ENCODE results near the gene AVEN.

The AVEN gene

DNA sequence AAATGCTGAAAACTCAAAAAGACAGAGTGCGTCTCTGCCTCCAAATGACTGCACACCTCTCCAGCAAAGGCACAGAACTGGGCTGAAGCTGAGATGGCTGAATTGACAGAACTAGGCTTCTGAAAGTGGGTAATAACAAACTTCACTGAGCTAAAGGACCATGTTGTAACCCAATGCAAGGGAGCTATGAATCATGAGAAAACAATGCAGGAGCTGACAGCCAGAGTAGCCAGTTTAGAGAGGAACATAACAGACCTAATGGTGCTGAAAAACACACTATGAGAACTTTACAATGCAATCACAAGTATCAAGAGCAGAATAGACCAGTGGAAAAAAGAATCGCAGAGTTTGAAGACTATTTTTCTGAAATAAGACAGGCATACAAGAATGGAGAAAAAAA, 10.1 kb upstream of the AVEN start:
- H2BK5ac ChIP-seq (ENCODE audit: low read depth, low read length, poor library complexity), result no peak overlapping the region
- no peak overlapping the region for H3K23ac ChIP-seq (ENCODE audit: low read length)
- no peak overlapping the region for H3K4me2 ChIP-seq (ENCODE audit: low read length)
- no peaks in the 10 kb centered on the region for H3K79me1 ChIP-seq (ENCODE audit: low read length)
- H4K8ac ChIP-seq (ENCODE audit: low read depth, low read length), result no peak overlapping the region
- H3K9me3 ChIP-seq (ENCODE audit: insufficient read depth, low read depth, low read length), result no peaks in the 10 kb centered on the region
- no peak overlapping the region for H4K91ac ChIP-seq (ENCODE audit: low read depth, low read length)
- no peak overlapping the region for H3K9ac ChIP-seq (ENCODE audit: low read length)
- H3K4me1 ChIP-seq (ENCODE audit: control insufficient read depth in 1 of 2, insufficient read depth in 2 of 2, low read length in 2 of 2), result peaks cover 10 to 16% of the 10 kb centered on the region in 2 experiments
- H2BK12ac ChIP-seq (ENCODE audit: low read length), result no peak overlapping the region
- H4K12ac ChIP-seq (ENCODE audit: low read depth, low read length), result no peak overlapping the region
- peak overlapping the region; percentile 13 for H3K27ac ChIP-seq (ENCODE audit: low read depth, low read length)
- peak; percentile 60 to 87 for DNase-seq
- no peak overlapping the region for H3K4me3 ChIP-seq (ENCODE audit: low read depth, low read length)
- no peak overlapping the region for H3K14ac ChIP-seq (ENCODE audit: low read length)
- H3K36me3 ChIP-seq (ENCODE audit: control insufficient read depth in 1 of 2, insufficient read depth in 2 of 2, low read length in 2 of 2), result no peaks in the 10 kb centered on the region
- H2AK5ac ChIP-seq (ENCODE audit: low read length), result no peak overlapping the region
- WGBS (ENCODE audit: extremely low coverage, insufficient coverage, insufficient read length), result no CpG with 5 or more reads among the region's 2 CpGs
- no peak overlapping the region for H3K4ac ChIP-seq (ENCODE audit: low read depth, low read length)
- no peak overlapping the region for H2BK120ac ChIP-seq (ENCODE audit: insufficient read depth, low read length, poor library complexity)
- no peaks in the 10 kb centered on the region for H3K27me3 ChIP-seq (ENCODE audit: insufficient read depth, low read length)
- no peak overlapping the region for H3K18ac ChIP-seq (ENCODE audit: low read length)
- no peak overlapping the region for H2AFZ ChIP-seq (ENCODE audit: insufficient read depth, low read length, poor library complexity)
- H3K79me2 ChIP-seq (ENCODE audit: control insufficient read depth, insufficient read depth, low read length, poor library complexity), result no peaks in the 10 kb centered on the region

GRCh38 chr15:34047893-34048775, 9.1 kb upstream of the AVEN start:
- peak overlapping the region; percentile 61 for H3K27ac ChIP-seq (ENCODE audit: low read depth, low read length)
- H3K9me3 ChIP-seq (ENCODE audit: insufficient read depth, low read depth, low read length), result no peaks in the 10 kb centered on the region
- peak overlapping the region; percentile 9 for H2AK5ac ChIP-seq (ENCODE audit: low read length)
- no CpG with 5 or more reads among the region's 10 CpGs for WGBS (ENCODE audit: extremely low coverage, insufficient coverage, insufficient read length)
- H3K4me1 ChIP-seq (ENCODE audit: control insufficient read depth in 1 of 2, insufficient read depth in 2 of 2, low read length in 2 of 2), result peaks cover 10 to 19% of the 10 kb centered on the region in 2 experiments
- no peak overlapping the region for H3K14ac ChIP-seq (ENCODE audit: low read length)
- H3K79me2 ChIP-seq (ENCODE audit: control insufficient read depth, insufficient read depth, low read length, poor library complexity), result no peaks in the 10 kb centered on the region
- no peak overlapping the region for H3K4ac ChIP-seq (ENCODE audit: low read depth, low read length)
- H2BK5ac ChIP-seq (ENCODE audit: low read depth, low read length, poor library complexity), result peak overlapping the region; percentile 57
- peak; percentile 58 to 64 for DNase-seq
- H3K9ac ChIP-seq (ENCODE audit: low read length), result no peak overlapping the region
- H4K91ac ChIP-seq (ENCODE audit: low read depth, low read length), result peak overlapping the region; percentile 42
- H2BK12ac ChIP-seq (ENCODE audit: low read length), result no peak overlapping the region
- H3K79me1 ChIP-seq (ENCODE audit: low read length), result no peaks in the 10 kb centered on the region
- H3K27me3 ChIP-seq (ENCODE audit: insufficient read depth, low read length), result no peaks in the 10 kb centered on the region
- H2BK120ac ChIP-seq (ENCODE audit: insufficient read depth, low read length, poor library complexity), result peak overlapping the region; percentile 14
- no peak overlapping the region for H3K4me3 ChIP-seq (ENCODE audit: low read depth, low read length)
- H3K23ac ChIP-seq (ENCODE audit: low read length), result no peak overlapping the region
- H4K8ac ChIP-seq (ENCODE audit: low read depth, low read length), result no peak overlapping the region
- no peak overlapping the region for H2AFZ ChIP-seq (ENCODE audit: insufficient read depth, low read length, poor library complexity)
- no peaks in the 10 kb centered on the region for H3K36me3 ChIP-seq (ENCODE audit: control insufficient read depth in 1 of 2, insufficient read depth in 2 of 2, low read length in 2 of 2)
- no peak overlapping the region for H3K4me2 ChIP-seq (ENCODE audit: low read length)
- no peak overlapping the region for H4K12ac ChIP-seq (ENCODE audit: low read depth, low read length)
- no peak overlapping the region for H3K18ac ChIP-seq (ENCODE audit: low read length)

DNA sequence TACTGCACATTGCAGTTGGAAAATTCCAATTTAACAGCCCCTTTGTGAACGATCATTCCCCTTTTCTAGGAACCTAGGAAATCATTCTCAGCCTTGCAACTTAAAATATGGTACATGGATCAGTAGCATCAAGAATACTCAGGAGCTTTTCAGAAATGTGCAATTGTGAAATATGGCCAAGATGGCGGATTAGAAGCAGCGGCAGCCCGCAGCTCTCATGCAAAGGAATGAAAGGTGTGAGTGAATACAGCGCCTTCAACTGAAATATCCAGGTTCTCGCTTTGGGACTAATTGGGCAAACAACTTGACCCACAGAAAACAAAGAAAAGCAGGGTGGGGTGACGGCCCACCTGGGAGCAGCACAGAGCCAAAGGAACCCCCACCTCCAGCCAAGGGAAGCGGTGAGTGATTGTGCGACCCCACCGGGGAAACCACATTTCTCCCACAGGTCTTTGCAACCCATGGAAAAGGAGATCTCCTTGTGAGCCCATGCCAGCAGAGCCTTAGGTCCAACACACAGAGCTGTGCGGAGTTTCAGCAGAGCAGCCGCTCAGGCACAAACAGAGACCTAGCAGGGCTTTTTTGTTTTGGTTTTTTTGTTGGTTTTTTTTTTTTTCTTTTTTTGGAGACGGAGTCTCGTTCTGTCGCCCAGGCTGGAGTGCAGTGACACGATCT, 7.6 kb upstream of the AVEN start:
- peak overlapping the region; percentile 17 for H2BK12ac ChIP-seq (ENCODE audit: low read length)
- H3K9me3 ChIP-seq (ENCODE audit: insufficient read depth, low read depth, low read length), result no peaks in the 10 kb centered on the region
- H3K79me1 ChIP-seq (ENCODE audit: low read length), result no peaks in the 10 kb centered on the region
- H3K27me3 ChIP-seq (ENCODE audit: insufficient read depth, low read length), result no peaks in the 10 kb centered on the region
- H2BK120ac ChIP-seq (ENCODE audit: insufficient read depth, low read length, poor library complexity), result peak overlapping the region; percentile 62
- no peak overlapping the region for H3K4ac ChIP-seq (ENCODE audit: low read depth, low read length)
- H3K23ac ChIP-seq (ENCODE audit: low read length), result no peak overlapping the region
- no peak overlapping the region for H3K4me3 ChIP-seq (ENCODE audit: low read depth, low read length)
- H3K9ac ChIP-seq (ENCODE audit: low read length), result no peak overlapping the region
- no peak overlapping the region for H3K18ac ChIP-seq (ENCODE audit: low read length)
- H4K12ac ChIP-seq (ENCODE audit: low read depth, low read length), result no peak overlapping the region
- peak overlapping the region; percentile 18 for H4K91ac ChIP-seq (ENCODE audit: low read depth, low read length)
- peak; percentile 88 to 95 for DNase-seq
- H3K14ac ChIP-seq (ENCODE audit: low read length), result no peak overlapping the region
- no CpG with 5 or more reads among the region's 16 CpGs for WGBS (ENCODE audit: extremely low coverage, insufficient coverage, insufficient read length)
- H2BK5ac ChIP-seq (ENCODE audit: low read depth, low read length, poor library complexity), result no peak overlapping the region
- H2AK5ac ChIP-seq (ENCODE audit: low read length), result no peak overlapping the region
- no peak overlapping the region for H3K4me2 ChIP-seq (ENCODE audit: low read length)
- no peak overlapping the region for H4K8ac ChIP-seq (ENCODE audit: low read depth, low read length)
- no peaks in the 10 kb centered on the region for H3K36me3 ChIP-seq (ENCODE audit: control insufficient read depth in 1 of 2, insufficient read depth in 2 of 2, low read length in 2 of 2)
- H3K4me1 ChIP-seq (ENCODE audit: control insufficient read depth in 1 of 2, insufficient read depth in 2 of 2, low read length in 2 of 2), result peaks cover 10 to 19% of the 10 kb centered on the region in 2 experiments
- no peak overlapping the region for H3K27ac ChIP-seq (ENCODE audit: low read depth, low read length)
- no peaks in the 10 kb centered on the region for H3K79me2 ChIP-seq (ENCODE audit: control insufficient read depth, insufficient read depth, low read length, poor library complexity)
- no peak overlapping the region for H2AFZ ChIP-seq (ENCODE audit: insufficient read depth, low read length, poor library complexity)

DNA sequence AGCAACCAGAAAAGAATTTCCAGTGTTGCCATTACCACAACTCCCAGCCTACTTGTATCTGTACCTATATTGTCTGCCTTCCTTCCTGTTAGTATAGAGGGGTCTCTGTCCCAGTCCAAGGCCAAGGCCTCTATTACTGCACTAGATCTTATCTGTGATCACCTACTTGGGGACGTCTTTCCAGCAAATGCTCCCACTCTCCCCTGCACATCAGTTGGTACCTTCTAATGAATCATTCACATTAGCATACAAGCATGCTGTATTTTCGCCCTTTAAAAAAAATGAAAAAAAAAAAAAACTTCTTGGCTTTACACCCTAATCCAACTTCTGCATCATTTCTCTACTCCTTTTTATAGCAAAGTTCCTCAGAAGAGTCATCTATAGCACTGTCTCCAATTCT, 4.8 kb upstream of the AVEN start:
- Histone ChIP-seq H4K8ac (ENCODE audit: low read depth, low read length) (no peak overlapping the region), H2BK5ac (ENCODE audit: low read depth, low read length, poor library complexity) (no peak overlapping the region), H2BK120ac (ENCODE audit: insufficient read depth, low read length, poor library complexity) (no peak overlapping the region), H4K12ac (ENCODE audit: low read depth, low read length) (no peak overlapping the region), H3K18ac (ENCODE audit: low read length) (no peak overlapping the region), H3K23ac (ENCODE audit: low read length) (no peak overlapping the region), H3K14ac (ENCODE audit: low read length) (no peak overlapping the region), H3K79me2 (ENCODE audit: control insufficient read depth, insufficient read depth, low read length, poor library complexity) (peaks cover 2% of the 10 kb centered on the region), H3K4me2 (ENCODE audit: low read length) (no peak overlapping the region), H3K36me3 (ENCODE audit: control insufficient read depth in 1 of 2, insufficient read depth in 2 of 2, low read length in 2 of 2) (no peaks in the 10 kb centered on the region), H3K9ac (ENCODE audit: low read length) (no peak overlapping the region), H3K27me3 (ENCODE audit: insufficient read depth, low read length) (no peaks in the 10 kb centered on the region), H3K27ac (ENCODE audit: low read depth, low read length) (no peak overlapping the region), H3K9me3 (ENCODE audit: insufficient read depth, low read depth, low read length) (no peaks in the 10 kb centered on the region), H3K4me3 (ENCODE audit: low read depth, low read length) (no peak overlapping the region), H3K4me1 (ENCODE audit: control insufficient read depth in 1 of 2, insufficient read depth in 2 of 2, low read length in 2 of 2) (peaks cover 12 to 18% of the 10 kb centered on the region in 2 experiments), H2BK12ac (ENCODE audit: low read length) (no peak overlapping the region), H2AK5ac (ENCODE audit: low read length) (no peak overlapping the region), H2AFZ (ENCODE audit: insufficient read depth, low read length, poor library complexity) (no peak overlapping the region), H3K79me1 (ENCODE audit: low read length) (peaks cover 3% of the 10 kb centered on the region), H4K91ac (ENCODE audit: low read depth, low read length) (no peak overlapping the region), H3K4ac (ENCODE audit: low read depth, low read length) (no peak overlapping the region)
- DNase-seq, result no peak
- no CpG with 5 or more reads among the region's 2 CpGs for WGBS (ENCODE audit: extremely low coverage, insufficient coverage, insufficient read length)
